HCEC 1CT (cell line): ENCODE data around the gene THRAP3.
A peak's percentile ranks its signal among the peaks of the same experiment; 100 is the strongest.
"Not testable (repeated sequence)": the region's sequence is repeated elsewhere in the genome, so short reads cannot be mapped to it uniquely, and the experiment has no call there.

Experiments
- DNase-seq: peaks from one replicate; pipeline ENCODE4 v3.0.0-alpha.2; 2017

The THRAP3 gene

DNA sequence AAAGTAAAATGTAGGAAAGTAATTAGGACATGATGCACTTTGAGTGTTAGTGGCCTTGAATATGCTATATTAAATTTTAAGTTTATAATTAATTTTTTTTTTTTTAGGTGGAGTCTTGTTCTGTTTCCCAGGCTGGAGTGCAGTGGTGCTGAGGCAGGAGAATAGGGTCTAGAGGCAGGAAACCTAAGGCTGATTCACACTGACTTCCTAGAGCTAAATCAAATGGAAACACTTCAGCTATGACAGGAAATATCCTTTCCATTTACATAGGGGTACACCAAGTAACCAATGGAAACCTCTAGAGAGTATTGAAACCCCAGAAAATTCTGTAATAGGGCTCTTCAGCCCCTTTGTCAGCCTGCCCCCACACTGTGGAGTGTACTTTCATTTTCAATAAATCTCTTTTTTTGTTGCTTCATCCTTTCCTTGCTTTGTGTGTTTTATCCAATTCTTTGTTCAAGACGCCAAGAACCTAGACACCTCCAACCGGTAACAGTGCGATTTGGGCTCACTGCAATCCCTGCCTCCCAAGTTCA lies 17.9 kb upstream of the THRAP3 start:
- no peak for DNase-seq

DNA sequence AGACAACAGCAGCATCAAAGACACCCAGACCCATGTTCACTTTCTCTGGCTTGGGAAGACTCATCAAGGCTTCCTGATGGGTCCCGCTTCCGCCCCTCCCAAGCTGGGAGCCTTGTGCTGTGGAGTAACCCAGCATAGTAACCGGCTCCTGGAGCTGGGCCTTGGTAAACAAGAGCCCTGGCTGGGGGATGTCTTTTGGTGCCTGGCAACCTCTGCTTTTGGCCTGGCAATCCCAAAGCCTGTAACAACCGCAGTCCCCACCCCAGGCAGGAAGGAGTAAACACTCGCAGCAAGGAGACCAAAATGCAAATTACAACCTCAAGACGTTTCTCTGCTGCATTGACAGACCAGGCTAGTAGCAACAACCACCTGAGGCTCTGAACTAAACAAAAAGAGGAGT lies 16.9 kb upstream of the THRAP3 start:
- no peak for DNase-seq

DNA sequence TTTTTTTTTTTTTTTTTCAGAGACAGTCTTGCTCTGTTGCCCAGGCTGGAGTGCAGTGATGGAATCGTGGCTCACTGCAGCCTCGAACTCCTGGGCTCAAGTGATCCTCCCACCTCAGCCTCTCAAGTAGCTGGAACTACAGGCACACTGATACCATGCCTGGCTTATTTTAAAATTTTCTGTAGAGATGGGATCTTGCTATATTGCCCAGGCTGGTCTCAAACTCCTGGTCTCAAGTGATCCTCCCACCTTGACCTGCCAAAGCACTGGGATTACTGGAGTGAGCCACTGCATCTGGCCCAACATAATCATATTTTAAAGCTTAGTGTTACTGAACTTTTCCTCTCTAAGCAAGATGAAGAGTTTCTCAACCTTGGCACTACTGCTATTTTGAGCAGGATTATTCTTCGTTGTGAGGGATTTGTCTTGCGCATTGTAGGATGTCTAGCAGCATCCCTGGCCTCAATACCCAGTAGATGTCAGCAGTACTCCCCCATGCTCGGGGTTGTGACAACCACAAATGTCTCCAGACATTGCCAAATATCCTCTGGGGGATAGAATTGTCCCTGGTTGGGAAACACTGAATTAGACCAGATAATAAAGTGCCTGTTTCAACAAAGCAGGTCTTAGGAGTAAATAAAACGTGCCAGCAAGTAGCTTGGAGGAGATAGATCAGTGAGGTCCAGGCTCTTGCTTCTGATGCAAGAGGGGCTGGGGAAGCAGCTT lies 15.1 kb upstream of the THRAP3 start:
- no peak for DNase-seq

DNA sequence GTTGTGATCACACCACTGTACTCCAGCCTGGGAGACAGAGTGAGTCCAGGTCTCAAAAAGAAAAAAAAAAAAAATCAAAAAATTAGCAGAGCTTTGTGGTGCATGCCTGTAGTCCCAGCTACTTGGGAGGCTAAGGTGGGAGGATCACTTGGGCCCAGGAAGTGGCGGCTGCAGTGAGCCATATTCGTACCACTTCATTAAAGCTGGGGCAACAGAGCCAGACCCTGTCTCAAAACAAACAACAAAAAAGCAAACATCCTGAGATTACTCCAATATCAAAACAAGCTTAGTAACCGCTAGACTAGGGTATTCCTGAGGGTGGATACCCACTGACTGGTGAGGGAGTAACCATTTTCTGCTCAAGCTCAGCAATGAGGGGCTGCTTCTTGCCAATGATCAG lies 12.9 kb upstream of the THRAP3 start:
- no peak for DNase-seq

DNA sequence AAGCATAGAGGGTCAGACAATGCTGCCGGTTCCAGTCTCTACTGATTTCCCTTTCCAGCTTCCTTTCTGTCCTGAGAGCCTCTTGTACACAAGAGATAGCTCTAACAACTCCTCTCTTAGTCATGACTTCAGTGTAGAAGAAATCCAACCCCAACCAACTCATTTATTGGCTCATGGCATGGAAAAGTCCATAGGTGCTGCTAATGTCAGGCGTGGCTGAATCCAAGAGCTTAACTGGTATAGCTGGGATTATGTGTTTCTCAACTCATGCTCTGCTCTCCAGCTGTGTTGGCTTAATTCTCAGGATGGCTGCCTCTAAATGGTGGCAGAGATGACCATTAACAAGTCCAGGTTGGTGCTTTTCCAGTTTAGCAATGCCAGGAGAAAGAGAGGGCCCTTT lies 12.4 kb upstream of the THRAP3 start:
- DNase-seq: no peak

DNA sequence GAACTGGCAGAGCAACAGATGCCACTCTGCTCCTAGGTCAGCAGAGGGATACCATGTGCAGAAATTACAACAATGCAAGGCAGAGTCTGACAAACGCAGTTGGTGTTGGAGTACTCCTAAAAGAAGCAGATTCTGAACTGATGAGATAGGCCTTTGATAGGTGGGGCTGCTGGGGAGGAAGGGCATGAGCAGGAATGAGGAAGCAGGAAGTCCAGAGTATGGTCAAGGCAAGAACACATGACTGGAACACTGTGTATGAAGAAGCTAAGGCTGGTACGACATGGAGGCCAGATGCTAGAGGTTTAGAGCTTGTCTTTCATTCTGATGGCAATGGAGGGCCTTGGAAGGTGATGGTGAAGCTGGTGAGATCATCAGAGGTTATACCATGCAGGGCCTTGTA lies 11.5 kb upstream of the THRAP3 start:
- no peak for DNase-seq

DNA sequence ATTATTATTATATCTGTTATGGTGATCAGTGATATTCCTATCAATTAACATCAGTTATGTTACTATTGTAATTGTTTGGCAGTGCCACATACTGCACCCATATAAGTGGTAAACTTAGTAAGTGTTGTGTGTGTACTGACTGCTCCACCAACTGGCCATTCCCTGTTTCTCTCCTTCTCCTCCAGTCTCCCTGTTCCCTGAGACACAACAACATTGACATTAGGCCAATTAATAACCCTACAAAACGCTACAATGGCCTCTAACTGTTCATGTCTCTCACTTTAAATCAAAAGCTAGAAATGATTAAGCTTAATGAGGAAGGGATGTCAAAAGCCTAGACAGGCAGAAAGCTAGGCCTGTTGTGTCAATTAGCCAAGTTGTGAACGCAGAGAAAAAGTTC lies 6.6 kb upstream of the THRAP3 start:
- peak; percentile 44 for DNase-seq

DNA sequence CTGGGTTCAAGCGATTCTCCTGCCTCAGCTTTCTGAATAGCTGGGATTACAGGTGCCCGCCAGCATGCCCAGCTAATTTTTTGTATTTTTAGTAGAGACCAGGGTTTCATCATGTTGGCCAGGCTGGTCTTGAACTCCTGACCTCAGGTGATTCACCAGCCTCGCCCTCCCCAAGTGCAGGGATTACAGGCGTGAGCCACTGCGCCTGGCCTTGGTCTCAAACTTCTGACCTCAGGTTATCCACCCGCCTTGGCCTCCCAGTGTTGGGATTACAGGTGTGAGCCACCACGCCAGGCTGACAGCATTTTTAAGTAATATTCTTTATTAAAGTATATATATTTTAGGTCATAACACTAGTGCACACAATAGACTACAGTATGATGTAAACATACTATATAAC lies 2.3 kb upstream of the THRAP3 start:
- DNase-seq: not testable (repeated sequence)

DNA sequence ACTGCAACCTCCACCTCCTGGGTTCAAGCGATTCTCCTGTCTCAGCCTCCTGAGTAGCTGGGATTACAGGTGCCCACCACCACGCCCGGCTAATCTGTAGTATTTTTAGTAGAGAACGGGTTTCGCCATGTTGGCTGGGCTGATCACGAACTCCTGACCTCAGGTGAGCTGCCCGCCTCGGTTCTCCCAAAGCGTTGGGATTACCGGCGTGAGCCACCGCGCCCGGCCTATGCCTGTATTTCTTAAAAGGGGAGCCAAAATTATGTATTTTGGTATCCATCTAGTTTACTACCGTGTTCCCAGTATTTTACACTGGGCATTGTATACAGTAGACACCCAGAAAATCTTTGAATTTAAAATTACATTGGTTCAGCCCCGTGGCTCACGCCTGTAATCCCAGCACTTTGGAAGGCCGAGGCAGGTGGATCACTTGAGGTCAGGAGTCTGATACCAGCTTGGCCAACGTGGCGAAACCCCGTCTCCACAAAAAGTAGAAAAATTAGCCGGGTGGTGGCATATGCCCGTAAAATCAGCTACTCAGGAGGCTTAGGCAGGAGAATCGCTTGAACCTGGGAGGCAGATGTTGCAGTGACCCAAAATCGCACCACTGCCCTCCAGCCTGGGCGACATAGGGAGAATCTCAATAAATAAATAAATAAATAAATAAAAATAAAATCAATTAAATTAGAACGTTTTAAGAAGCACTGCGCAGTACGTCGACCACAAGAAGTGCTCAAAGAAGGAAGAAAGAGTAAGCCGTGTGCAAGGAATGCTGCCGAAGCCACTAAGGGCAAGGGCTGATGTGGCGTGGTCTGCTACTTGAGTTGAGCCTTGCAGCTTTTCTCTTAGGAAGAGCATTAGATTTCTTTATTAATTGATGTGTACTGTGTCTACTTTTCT lies 1.5 kb upstream of the THRAP3 start:
- DNase-seq: no peak

DNA sequence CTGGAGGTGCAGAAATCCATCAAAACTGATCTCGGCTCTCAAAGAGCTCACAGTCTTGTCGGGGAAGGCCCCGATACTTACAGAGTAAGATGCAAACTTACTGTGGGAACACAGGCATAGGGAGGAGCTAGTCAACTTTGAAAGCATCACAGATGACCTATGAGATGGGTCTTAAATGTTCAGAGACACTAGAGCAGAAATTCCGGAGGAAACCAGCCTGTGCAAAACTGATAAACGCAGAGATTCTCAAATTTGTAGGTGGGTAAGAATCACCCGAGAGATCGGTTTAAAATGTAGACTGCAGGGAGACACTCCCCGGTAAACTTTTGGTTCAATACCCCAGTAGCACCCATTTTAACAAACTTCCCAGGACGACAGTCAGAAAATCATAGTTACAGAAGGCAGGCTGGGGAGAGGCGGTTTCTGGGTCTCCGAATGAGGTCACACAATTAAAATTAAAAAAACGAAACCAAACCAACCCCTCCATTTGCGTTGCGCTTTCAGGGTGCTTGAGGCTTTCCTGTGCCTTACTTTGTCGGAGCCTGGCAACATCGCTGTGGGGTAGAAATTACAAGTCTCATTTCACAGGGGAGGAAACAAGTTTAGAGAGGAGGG lies 755 bp upstream of the THRAP3 start:
- peak; percentile 46 for DNase-seq

DNA sequence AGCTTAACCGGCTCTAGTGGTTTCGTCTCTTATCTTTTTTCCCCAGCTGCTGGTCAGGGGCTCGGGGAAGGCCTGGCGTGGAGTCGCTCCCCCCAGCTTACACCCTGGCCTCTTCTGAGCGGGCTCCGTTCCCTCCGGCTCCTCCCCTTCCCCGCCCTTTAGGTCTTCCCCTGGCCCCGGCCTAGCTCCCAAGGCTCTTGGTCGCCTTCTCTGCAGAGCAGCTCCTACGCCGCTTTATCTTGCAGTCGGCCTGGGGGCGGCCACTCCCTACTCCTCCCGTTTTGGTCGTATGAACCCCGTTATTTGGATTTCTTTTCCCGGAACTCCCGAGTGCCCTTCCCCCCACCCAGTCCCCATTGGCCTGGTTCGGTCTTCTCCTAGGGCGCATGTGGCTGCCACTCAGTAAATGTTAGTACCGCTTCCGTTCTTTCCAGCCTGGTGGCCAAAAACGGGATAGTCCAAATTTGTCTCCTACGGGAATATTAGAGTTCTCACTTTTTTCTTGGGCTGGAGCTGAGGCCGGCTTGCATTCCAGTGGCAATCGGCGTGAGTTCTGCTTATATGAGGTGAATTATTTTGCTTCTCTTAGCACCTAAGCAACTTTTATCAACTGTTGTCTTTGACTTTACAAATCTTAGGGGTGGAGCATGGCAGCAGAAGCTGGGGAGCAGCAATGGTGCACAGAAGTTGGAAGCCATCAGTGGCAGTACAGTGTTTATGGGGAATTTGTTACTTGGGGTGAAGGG lies 467 bp downstream of the THRAP3 start:
- peak; percentile 91 for DNase-seq

DNA sequence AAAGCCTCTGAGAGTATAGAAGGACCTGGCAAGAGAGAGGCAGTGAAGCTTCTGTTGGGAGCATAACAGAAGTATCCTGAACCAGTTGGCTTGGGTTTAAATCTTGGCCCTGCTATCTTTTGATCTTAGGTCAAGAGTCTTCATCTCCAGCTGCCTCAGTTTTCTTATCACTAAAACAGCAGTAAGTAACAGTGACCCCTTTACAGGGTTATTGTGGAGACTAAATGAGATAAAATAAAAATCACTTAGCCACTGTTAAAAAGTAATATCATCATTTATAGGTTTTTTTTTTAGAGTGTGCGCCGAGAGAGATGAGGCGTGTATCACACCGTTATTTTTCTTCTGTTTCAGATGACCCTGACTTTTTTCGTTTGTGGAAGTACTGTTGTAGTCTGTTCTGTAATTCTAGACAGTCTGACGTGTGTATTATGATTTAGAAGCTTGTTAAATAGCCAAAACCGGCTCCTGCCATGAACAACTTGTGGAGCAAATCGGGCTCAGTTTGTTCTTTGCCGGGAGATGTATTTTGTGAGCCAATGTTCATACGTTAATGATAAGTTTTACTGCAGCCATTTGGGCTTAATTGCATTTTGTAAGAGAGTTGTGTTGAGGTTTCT lies 1.1 kb downstream of the THRAP3 start:
- no peak for DNase-seq

DNA sequence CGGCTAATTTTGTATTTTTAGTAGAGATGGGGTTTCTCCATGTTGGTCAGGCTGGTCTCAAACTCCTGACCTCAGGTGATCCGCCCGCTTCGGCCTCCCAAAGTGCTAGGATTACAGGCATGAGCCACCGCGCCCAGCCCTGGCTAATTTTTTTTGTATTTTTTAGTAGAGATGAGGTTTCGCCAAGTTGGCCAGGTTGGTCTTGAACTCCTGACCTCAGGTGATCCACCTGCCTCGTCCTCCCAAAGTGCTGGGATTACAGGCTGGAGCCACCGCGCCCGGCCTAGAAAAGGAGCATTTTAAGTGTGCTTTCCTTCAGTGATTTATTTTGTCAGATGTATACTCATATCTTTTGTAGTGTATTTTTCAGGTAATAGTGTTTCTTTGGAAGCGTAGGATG lies 6.0 kb downstream of the THRAP3 start:
- not testable (repeated sequence) for DNase-seq

DNA sequence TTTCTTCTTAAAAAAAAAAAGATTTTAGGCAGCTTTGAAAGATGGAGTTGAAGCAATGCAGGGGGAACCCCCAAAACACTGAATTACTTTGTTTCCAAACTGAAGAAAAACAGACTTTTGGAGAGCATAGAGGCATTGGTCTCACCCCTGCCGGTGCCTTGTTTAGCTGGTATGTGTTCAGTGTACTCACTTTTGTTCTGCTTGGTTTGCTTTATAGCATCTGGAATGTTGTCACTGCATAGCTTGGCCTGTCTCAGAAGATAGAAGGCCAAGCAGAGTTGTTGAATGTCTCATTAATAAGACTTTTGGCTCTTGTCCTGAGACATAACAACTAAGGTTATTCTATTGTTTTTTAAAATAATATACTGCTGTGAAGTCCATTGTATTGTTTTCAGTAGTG lies 6.9 kb downstream of the THRAP3 start:
- no peak for DNase-seq

DNA sequence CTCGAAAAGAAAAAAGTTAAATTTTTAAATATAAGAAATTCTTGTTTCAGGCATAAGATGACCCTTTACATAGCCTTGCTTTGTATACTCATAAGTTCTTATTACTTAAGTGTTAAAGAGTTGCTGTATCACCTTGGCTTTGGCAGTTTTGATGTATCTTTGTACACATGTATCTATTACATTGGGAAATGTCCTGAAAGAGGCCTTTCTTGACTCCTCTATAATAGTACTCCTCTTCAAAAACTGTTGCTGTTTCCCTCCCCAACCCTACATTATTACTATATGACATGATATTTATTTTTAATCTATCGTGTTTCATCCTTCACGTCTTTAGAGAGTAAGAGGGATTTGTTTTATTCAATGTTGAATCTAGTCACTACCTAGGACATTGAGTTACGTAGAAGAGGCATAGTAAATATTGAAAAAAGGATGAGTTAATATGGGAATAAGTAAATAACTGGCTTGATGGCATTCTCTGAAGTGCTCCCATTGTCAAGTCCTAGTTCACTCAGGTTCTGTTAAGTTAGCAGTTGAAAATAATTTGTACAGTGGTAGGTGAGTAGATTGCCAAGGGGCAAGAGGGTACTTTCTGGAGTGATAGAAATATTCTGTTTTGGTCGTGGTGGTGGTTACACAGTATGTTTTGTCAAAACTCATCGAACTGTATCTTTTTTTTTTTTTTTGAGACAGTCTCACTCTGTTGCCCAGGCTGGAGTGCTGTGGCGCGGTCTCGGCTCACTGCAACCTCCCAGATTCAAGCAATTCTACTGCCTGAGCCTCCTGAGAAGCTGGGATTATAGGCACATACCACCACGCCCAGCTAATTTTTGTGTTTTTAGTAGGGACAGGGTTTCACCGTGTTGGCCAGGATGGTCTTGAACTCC lies 8.2 kb downstream of the THRAP3 start:
- no peak for DNase-seq

DNA sequence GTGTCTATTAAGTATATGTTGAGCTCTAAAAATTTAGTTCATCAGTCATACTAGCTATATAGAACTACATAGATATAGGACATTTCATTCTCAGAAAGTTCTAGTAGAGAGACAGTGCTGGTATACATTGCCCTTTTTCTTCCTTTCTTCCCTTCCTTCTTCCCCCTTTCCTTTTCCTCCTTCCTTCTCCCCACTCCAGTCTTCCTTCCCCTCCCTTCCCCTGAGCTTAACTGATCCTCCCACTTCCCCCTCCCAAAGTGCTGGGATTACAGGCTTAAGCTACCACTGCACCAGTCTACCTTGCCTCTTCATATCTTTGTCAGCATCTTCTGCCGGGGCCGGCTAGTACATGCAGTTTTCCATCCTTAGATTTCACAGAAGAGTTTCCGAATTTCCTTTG lies 12.1 kb downstream of the THRAP3 start:
- DNase-seq: no peak

DNA sequence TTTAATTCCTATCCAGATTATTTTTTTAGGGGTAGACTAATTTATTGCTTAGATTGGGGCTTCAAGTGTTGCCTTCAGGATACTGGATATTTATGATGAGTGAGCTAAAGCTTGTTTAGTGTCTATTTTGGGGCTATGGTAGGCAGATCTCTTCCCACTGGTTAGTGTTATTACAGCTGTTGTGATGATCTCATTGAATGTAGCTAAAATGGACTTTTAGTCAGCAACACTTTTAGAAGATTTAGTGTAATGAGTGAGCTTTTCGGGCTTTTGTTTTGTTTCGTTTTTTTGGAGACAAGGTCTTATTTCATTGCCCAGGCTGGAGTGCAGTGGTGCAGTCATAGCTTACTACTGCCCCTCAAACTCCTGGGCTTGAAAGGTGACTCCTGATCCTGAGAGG lies 14.2 kb downstream of the THRAP3 start:
- peak; percentile 56 for DNase-seq

DNA sequence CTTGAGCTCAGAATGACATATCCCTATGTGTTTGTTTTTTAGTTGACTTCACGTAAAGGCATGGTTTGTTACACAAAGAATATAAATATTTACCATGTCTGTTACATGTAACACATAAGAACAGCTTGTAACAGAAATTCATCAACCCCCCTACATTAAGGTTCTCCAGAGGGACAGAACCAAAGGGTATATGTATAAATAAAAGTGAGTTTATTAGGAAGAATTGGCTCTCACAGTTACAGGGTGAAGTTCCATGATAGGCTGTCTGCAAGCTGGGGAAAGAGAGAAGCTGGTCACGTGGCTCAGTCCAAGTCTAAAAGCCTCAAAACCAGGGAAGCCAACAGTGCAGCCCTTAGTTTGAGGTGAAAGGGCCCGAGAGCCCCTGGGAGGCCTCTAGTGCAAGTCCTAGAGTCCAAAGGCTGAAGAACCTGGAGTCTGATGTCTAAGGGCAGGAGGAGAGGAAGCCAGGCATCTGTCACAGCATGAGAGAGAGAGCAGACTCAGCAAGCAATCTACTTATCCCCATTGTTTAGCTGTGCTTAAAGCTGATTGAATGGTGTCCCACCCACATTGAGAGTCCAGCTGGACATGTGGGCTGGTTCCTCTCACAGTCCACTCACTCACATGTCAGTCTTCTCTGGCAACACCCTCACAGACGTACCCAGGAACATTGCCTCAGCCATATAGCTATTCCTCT lies 15.8 kb downstream of the THRAP3 start:
- DNase-seq: no peak

DNA sequence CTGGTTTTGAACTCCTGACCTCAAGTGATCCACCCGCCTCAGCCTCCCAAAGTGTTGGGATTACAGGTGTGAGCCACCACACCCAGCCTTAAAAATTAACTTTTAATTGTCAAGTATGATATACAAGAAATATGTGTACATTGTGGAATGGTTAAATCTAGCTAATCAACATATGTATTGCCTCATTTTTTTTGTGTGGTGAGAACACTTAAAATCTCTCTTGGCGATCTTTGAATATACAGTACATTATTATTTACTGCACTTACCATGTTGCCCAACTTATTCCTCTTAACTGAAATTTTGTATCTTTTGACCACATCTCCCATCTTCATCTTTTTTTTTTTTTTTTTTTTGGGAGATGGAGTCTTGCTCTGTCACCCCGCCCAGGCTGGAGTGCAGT lies 23.3 kb downstream of the THRAP3 start:
- DNase-seq: no peak

DNA sequence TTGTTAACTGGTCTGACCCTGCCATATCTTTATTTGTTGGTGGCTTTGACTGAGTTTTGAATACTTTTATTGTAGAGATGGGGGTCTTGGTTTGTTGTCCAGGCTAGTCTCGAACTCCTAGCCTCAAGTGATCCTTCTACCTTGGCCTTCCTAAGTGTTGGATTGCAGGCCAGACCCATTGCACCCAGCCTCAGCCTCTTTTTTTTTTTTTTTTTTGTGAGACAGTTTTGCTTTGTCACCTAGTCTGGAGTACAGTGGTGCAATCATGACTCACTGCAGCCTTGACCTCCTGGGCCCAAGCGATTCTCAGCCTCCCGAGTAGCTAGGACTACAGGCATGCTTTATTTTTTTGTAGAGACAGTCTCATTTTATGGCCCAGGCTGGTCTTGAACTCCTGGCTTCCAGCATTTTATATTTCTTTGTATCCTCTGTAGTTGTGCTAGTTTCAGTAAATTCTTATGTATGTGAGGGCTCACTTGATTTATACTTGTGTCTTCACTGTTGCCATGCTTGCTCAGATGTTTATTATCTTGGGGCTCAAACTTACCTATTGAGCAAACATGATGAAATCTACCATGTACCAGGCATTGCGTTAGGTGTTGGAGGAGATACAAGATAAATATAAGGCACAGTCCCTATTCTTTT lies 24.1 kb downstream of the THRAP3 start:
- peak; percentile 87 for DNase-seq
